GM12878 (cell line): ENCODE data around the gene CRYBA1. TPM values are rescaled to one million over a fixed set of nuclear protein-coding genes. Genes with fewer than 3 reads are reported as not detected.

Experiments
- BCL3 ChIP-seq: IDR thresholded peaks from 2 replicates; pipeline ENCODE4 v1.6.1; 2011; ENCODE audit warnings: borderline replicate concordance, low read depth, mild to moderate bottlenecking, moderate library complexity, low read length; ENCODE audit not compliant: insufficient read depth, poor library complexity, severe bottlenecking
- BRCA1 ChIP-seq: IDR thresholded peaks from 2 replicates; pipeline ENCODE4 v1.6.1; 2011; ENCODE audit warnings: low read depth, low read length, improper control_type of control experiment
- CBX5 ChIP-seq: sonication (generic); IDR thresholded peaks from 2 replicates; pipeline ENCODE4 v1.6.1; 2016; ENCODE audit warnings: low read depth, moderate library complexity, mild to moderate bottlenecking, inconsistent platforms
- CHD2 ChIP-seq: IDR thresholded peaks from 2 replicates; pipeline ENCODE4 v1.6.1; 2011; ENCODE audit warnings: low read depth, low read length, improper control_type of control experiment, borderline replicate concordance
- CHD4 ChIP-seq: fragments of 200-600 bp; sonication (generic); IDR thresholded peaks from 2 replicates; pipeline ENCODE4 v1.6.1; 2016; ENCODE audit warnings: mild to moderate bottlenecking
- CREM ChIP-seq: IDR thresholded peaks from 2 replicates; pipeline ENCODE4 v1.6.1; 2014; ENCODE audit warnings: antibody characterized with exemption, low read depth
- DPF2 ChIP-seq: fragments of 450-650 bp; IDR thresholded peaks from 2 replicates; pipeline ENCODE4 v1.6.1; 2017; ENCODE audit warnings: mild to moderate bottlenecking
- EGR1 ChIP-seq, 2 experiments: IDR thresholded peaks; 1 replicate in 1 of 2; 2 replicates in 1 of 2; pipeline ENCODE4 v1.6.1; 2011 to 2012; ENCODE audit warnings: low read depth in 2 of 2, low read length in 2 of 2, borderline replicate concordance in 1 of 2, mild to moderate bottlenecking in 1 of 2, moderate library complexity in 1 of 2
- ELK1 ChIP-seq: IDR thresholded peaks from 2 replicates; pipeline ENCODE4 v1.6.1; 2012; ENCODE audit warnings: low read depth, low read length, improper control_type of control experiment
- EP300 ChIP-seq, 2 experiments: fragments of 150-350 bp in 1 of 2; IDR thresholded peaks; 2 replicates each; pipeline ENCODE4 v1.6.1; 2011 to 2012; ENCODE audit warnings: low read depth in 2 of 2, low read length in 2 of 2, borderline replicate concordance in 1 of 2, improper control_type of control experiment in 1 of 2, inconsistent platforms in 1 of 2; ENCODE audit not compliant: control insufficient read depth in 1 of 2
- FOS ChIP-seq: IDR thresholded peaks from 3 replicates; pipeline ENCODE4 v1.6.1; 2011; ENCODE audit warnings: borderline replicate concordance; ENCODE audit not compliant: insufficient read length; ENCODE audit errors: extremely low read depth
- GATAD2B ChIP-seq: fragments of 450-650 bp; conservative IDR thresholded peaks from 2 replicates; pipeline ENCODE4 v1.6.1; 2017; ENCODE audit warnings: low read depth, mild to moderate bottlenecking, moderate library complexity
- HDGF ChIP-seq: fragments of 450-650 bp; IDR thresholded peaks from 2 replicates; pipeline ENCODE4 v1.6.1; 2016; ENCODE audit warnings: antibody characterized with exemption
- JUND ChIP-seq: IDR thresholded peaks from 2 replicates; pipeline ENCODE4 v1.6.1; 2012; ENCODE audit warnings: low read depth, mild to moderate bottlenecking, low read length, improper control_type of control experiment, moderate library complexity
- KAT2A ChIP-seq: conservative IDR thresholded peaks from 2 replicates; pipeline ENCODE4 v1.6.1; 2011; ENCODE audit warnings: low read depth, low read length; ENCODE audit not compliant: control insufficient read depth
- KLF5 ChIP-seq: fragments of 450-650 bp; IDR thresholded peaks from 2 replicates; pipeline ENCODE4 v1.6.1; 2014; ENCODE audit warnings: mild to moderate bottlenecking; ENCODE audit not compliant: partially characterized antibody
- MEF2A ChIP-seq: IDR thresholded peaks from 2 replicates; pipeline ENCODE4 v1.6.1; 2011; ENCODE audit warnings: low read depth, mild to moderate bottlenecking, low read length, moderate library complexity; ENCODE audit not compliant: insufficient read depth
- MTA2 ChIP-seq: fragments of 450-650 bp; IDR thresholded peaks from 2 replicates; pipeline ENCODE4 v1.6.1; 2016; ENCODE audit warnings: low read depth, mild to moderate bottlenecking, moderate library complexity
- NFXL1 ChIP-seq: fragments of 450-650 bp; IDR thresholded peaks from 2 replicates; pipeline ENCODE4 v1.6.1; 2017; ENCODE audit warnings: antibody characterized with exemption, mild to moderate bottlenecking, borderline replicate concordance
- NFYA ChIP-seq: IDR thresholded peaks from 2 replicates; pipeline ENCODE4 v1.6.1; 2011; ENCODE audit warnings: low read depth, mild to moderate bottlenecking, low read length, improper control_type of control experiment, borderline replicate concordance
- NFYB ChIP-seq: IDR thresholded peaks from 2 replicates; pipeline ENCODE4 v1.6.1; 2011; ENCODE audit warnings: low read depth, mild to moderate bottlenecking, low read length, improper control_type of control experiment, moderate library complexity; ENCODE audit not compliant: insufficient read depth
- NR2C1 ChIP-seq: fragments of 450-650 bp; IDR thresholded peaks from 2 replicates; pipeline ENCODE4 v1.6.1; 2017; ENCODE audit warnings: antibody characterized with exemption, mild to moderate bottlenecking, moderate library complexity
- NR2F1 ChIP-seq: fragments of 450-650 bp; conservative IDR thresholded peaks from 2 replicates; pipeline ENCODE4 v1.6.1; 2017; ENCODE audit warnings: mild to moderate bottlenecking
- NRF1 ChIP-seq: conservative IDR thresholded peaks from 2 replicates; pipeline ENCODE4 v1.6.1; 2011; ENCODE audit warnings: mild to moderate bottlenecking, low read depth, low read length, improper control_type of control experiment
- PAX5 ChIP-seq: IDR thresholded peaks from 2 replicates; pipeline ENCODE4 v1.6.1; 2011; ENCODE audit warnings: low read depth, low read length, borderline replicate concordance
- RAD51 ChIP-seq: fragments of 450-650 bp; IDR thresholded peaks from 2 replicates; pipeline ENCODE4 v1.6.1; 2016; ENCODE audit warnings: moderate library complexity, mild to moderate bottlenecking, inconsistent platforms
- RELA ChIP-seq: fragments of 450-650 bp; IDR thresholded peaks from 2 replicates; pipeline ENCODE4 v1.8.0; 2014; ENCODE audit warnings: borderline replicate concordance; ENCODE audit not compliant: partially characterized antibody
- RUNX3 ChIP-seq: IDR thresholded peaks from 2 replicates; pipeline ENCODE4 v1.6.1; 2012; ENCODE audit warnings: low read length, inconsistent platforms
- SREBF1 ChIP-seq: IDR thresholded peaks from 2 replicates; pipeline ENCODE4 v1.6.1; 2012; ENCODE audit warnings: mild to moderate bottlenecking, low read length
- SUZ12 ChIP-seq: fragments of 200-600 bp; sonication (generic); IDR thresholded peaks from one replicate; pipeline ENCODE4 v1.6.1; 2018; ENCODE audit warnings: antibody characterized with exemption, mild to moderate bottlenecking; ENCODE audit not compliant: unreplicated experiment
- TCF12 ChIP-seq: IDR thresholded peaks from 2 replicates; pipeline ENCODE4 v1.6.1; 2011; ENCODE audit warnings: low read depth, mild to moderate bottlenecking, low read length
- TCF7 ChIP-seq: IDR thresholded peaks from 2 replicates; pipeline ENCODE4 v1.6.1; 2014; ENCODE audit warnings: antibody characterized with exemption, borderline replicate concordance
- ZNF274 ChIP-seq: IDR thresholded peaks from one replicate; pipeline ENCODE4 v1.8.0; 2011; ENCODE audit not compliant: insufficient read length, insufficient read depth
- ZSCAN29 ChIP-seq: fragments of 450-650 bp; IDR thresholded peaks from 2 replicates; pipeline ENCODE4 v1.6.1; 2017; ENCODE audit warnings: mild to moderate bottlenecking, moderate library complexity
- polyA plus RNA-seq, 11 experiments: library from polyadenylated mRNA; depleted of rRNA in 4 of 11; unstranded in 6 of 11; stranded (reverse) in 5 of 11; fragments of >200 nt; fragmentation: Nextera tagmentation in 4 of 11; fragmentation: Illumina TruSeq in 1 of 11; extraction: Ambion mirVana in 4 of 11; extraction: Trizol in 1 of 11; gene quantifications; 1 replicate in 1 of 11; 2 replicates in 10 of 11; pipeline versions ENCODE4 v1.2.1 to v1.2.3, GENCODE V29; 2011 to 2016; ENCODE audit warnings: inconsistent platforms in 2 of 11, missing spikeins in 2 of 11, low read depth in 1 of 11
- total RNA-seq, 4 experiments: library from RNA; depleted of rRNA in 3 of 4; stranded (reverse); fragments of >200 nt in 3 of 4; fragmentation: Illumina TruSeq in 1 of 4; extraction: Trizol in 1 of 4; gene quantifications; 2 replicates each; pipeline versions ENCODE4 v1.2.1 to v1.2.3, GENCODE V29; 2013 to 2021

Gene CRYBA1
- total and polyA plus RNA-seq, 10 of the 15 experiments (the other 5 are each of a cell fraction or from before 2014, with no cell fraction given) = not detected

- no peak for TF ChIP-seq MTA2
- TF ChIP-seq RAD51 = no peak
- TF ChIP-seq ZSCAN29 = no peak
- no peak for TF ChIP-seq RELA
- no peak for TF ChIP-seq KAT2A
- no peak for TF ChIP-seq TCF7
- no peak for TF ChIP-seq NFXL1
- no peak for TF ChIP-seq EGR1 (IDR thresholded peaks at IDR 0.05; ENCODE audit: borderline replicate concordance in 1 of 2, low read depth in 2 of 2, low read length in 2 of 2)
- TF ChIP-seq CBX5 = no peak
- no peak for TF ChIP-seq EP300 (IDR thresholded peaks at IDR 0.05; ENCODE audit: borderline replicate concordance in 1 of 2, control insufficient read depth in 1 of 2, low read depth in 2 of 2, low read length in 2 of 2)
- TF ChIP-seq BRCA1 = no peak
- TF ChIP-seq NFYB = no peak
- no peak for TF ChIP-seq TCF12
- TF ChIP-seq NR2F1 = peak; percentile 55
- TF ChIP-seq PAX5 = no peak
- no peak for TF ChIP-seq ELK1
- TF ChIP-seq CHD2 = no peak
- no peak for TF ChIP-seq KLF5
- TF ChIP-seq CHD4 = no peak
- no peak for TF ChIP-seq NRF1
- TF ChIP-seq JUND = no peak
- no peak; the same call in 1 of the 2 replicates for TF ChIP-seq DPF2
- TF ChIP-seq FOS = no peak
- TF ChIP-seq HDGF = no peak
- 0 out of 2 replicates have a peak, but pooled peaks have one; percentile 39 for TF ChIP-seq MEF2A
- TF ChIP-seq SREBF1 = no peak
- TF ChIP-seq GATAD2B = no peak
- peak; percentile 36 for TF ChIP-seq RUNX3
- TF ChIP-seq ZNF274 = no peak
- 0 out of 2 replicates have a peak, but pooled peaks have one; percentile 10 for TF ChIP-seq CREM
- TF ChIP-seq SUZ12 = no peak
- TF ChIP-seq BCL3 = no peak
- TF ChIP-seq NR2C1 = no peak
- no peak for TF ChIP-seq NFYA
Measured at GRCh38 chr17:29215717-29216116, 30.9 kb upstream of the CRYBA1 start (continued).
